ENCODE data around the gene AHCYL2.

GRCh38 chr7:129341212-129341611, 116.4 kb downstream of the AHCYL2 start:
- TF ChIP-seq CTCF (IDR thresholded peaks at IDR 0.05) (no peak), POLR2A (IDR thresholded peaks at IDR 0.05) (no peak)
